GM12892 (cell line): Measurements from ENCODE around the gene DPY19L3.
"Not testable (repeated sequence)": the region's sequence is repeated elsewhere in the genome, so short reads cannot be mapped to it uniquely, and the experiment has no call there.

Experiments
- DNase-seq: peaks from one replicate; pipeline ENCODE4 v3.0.0; 2011; ENCODE audit not compliant: insufficient read length
- FAIRE-seq: peaks from 2 replicates; lab custom pipeline; 2011; peaks lifted over from hg19 to GRCh38; lab: Jason Lieb, UNC
- POLR2A ChIP-seq: IDR thresholded peaks from 2 replicates; pipeline ENCODE4 v1.6.1; 2011; ENCODE audit warnings: low read depth, low read length, control low read depth
- POLR2AphosphoS5 ChIP-seq: IDR thresholded peaks from 2 replicates; pipeline ENCODE4 v1.6.1; 2011; ENCODE audit warnings: low read depth, low read length, control low read depth
- TAF1 ChIP-seq: IDR thresholded peaks from 2 replicates; pipeline ENCODE4 v1.6.1; 2011; ENCODE audit warnings: low read depth, mild to moderate bottlenecking, control low read depth, low read length, borderline replicate concordance

DPY19L3 gene

GRCh38 chr19:32480321-32480720 lies 74.8 kb downstream of the DPY19L3 start:
- FAIRE-seq (no peak), DNase-seq (no peak)
- TF ChIP-seq POLR2A (no peak), TAF1 (no peak), POLR2AphosphoS5 (no peak)

GRCh38 chr19:32483574-32483973 lies 78.0 kb downstream of the DPY19L3 start:
- TF ChIP-seq POLR2A (no peak), TAF1 (no peak), POLR2AphosphoS5 (no peak)
- no peak for DNase-seq
- no peak for FAIRE-seq

GRCh38 chr19:32489971-32490370 lies 84.4 kb downstream of the DPY19L3 start:
- TF ChIP-seq TAF1 (no peak), POLR2A (no peak), POLR2AphosphoS5 (no peak)
- DNase-seq: no peak
- FAIRE-seq: no peak

- no peak for DNase-seq
- TF ChIP-seq POLR2A: no peak
- TF ChIP-seq POLR2AphosphoS5: no peak
- no peak for TF ChIP-seq TAF1
- FAIRE-seq: no peak
These were observed 91.8 kb downstream of the DPY19L3 start for GRCh38 chr19:32497391-32497790.

GRCh38 chr19:32498648-32499200 lies 93.2 kb downstream of the DPY19L3 start:
- DNase-seq (no peak), FAIRE-seq (no peak)
- no peak for TF ChIP-seq POLR2AphosphoS5
- no peak for TF ChIP-seq TAF1
- TF ChIP-seq POLR2A: no peak

GRCh38 chr19:32512498-32512897 lies 106.9 kb downstream of the DPY19L3 start:
- not testable (repeated sequence) for DNase-seq, FAIRE-seq

- FAIRE-seq: no peak
- TF ChIP-seq TAF1: no peak
- no peak for DNase-seq
These were observed 113.5 kb downstream of the DPY19L3 start for GRCh38 chr19:32519023-32519422.

GRCh38 chr19:32522967-32523366 lies 117.4 kb downstream of the DPY19L3 start:
- no peak for FAIRE-seq
- DNase-seq: no peak
- no peak for TF ChIP-seq POLR2AphosphoS5
- TF ChIP-seq TAF1: no peak
- TF ChIP-seq POLR2A: no peak

- no peak for DNase-seq
- TF ChIP-seq POLR2AphosphoS5: no peak
- no peak for TF ChIP-seq TAF1
- TF ChIP-seq POLR2A: no peak
- FAIRE-seq: no peak
These were observed 121.3 kb downstream of the DPY19L3 start for GRCh38 chr19:32526895-32527294.

GRCh38 chr19:32530773-32531172 lies 125.2 kb downstream of the DPY19L3 start:
- TF ChIP-seq POLR2AphosphoS5 (no peak), TAF1 (no peak), POLR2A (no peak)
- no peak for FAIRE-seq

GRCh38 chr19:32532233-32532632 lies 126.7 kb downstream of the DPY19L3 start:
- no peak for TF ChIP-seq POLR2AphosphoS5
- no peak for TF ChIP-seq TAF1
- TF ChIP-seq POLR2A: no peak
- DNase-seq (no peak), FAIRE-seq (no peak)

More at GRCh38 chr19:32530773-32531172, 125.2 kb downstream of the DPY19L3 start:
- no peak for DNase-seq
